HG02938 (cell line): ENCODE measurements around the gene ZIM2.
"Not testable (repeated sequence)": the region's sequence is repeated elsewhere in the genome, so short reads cannot be mapped to it uniquely, and the experiment has no call there.

Source experiments
- ATAC-seq: cut with Tn5 transposase; IDR thresholded peaks from one replicate; pipeline ENCODE4 v1.9.1; 2021; ENCODE audit warnings: mild to moderate bottlenecking, moderate library complexity; ENCODE audit not compliant: unreplicated experiment

ZIM2 gene

GRCh38 chr19:56840451-56841192 lies at the start of gene ZIM2, which contains the start of gene PEG3:
TSS of gene ZIM2 (minus strand) at chr19:56840726. CDS start at chr19:56824277, 16,449 bp downstream.
TSS of gene PEG3 (minus strand) at chr19:56840726. CDS start at chr19:56824655, 16,071 bp downstream.
- no peak for ATAC-seq

- no peak for ATAC-seq
Measured at GRCh38 chr19:56885173-56885985, 44.9 kb upstream of the ZIM2 start.

- ATAC-seq = no peak
Measured at GRCh38 chr19:56884441-56884840, 43.9 kb upstream of the ZIM2 start.

- ATAC-seq = no peak
Measured at GRCh38 chr19:56880592-56881190, 40.2 kb upstream of the ZIM2 start.

- ATAC-seq = no peak
Measured at GRCh38 chr19:56877069-56877715, 36.7 kb upstream of the ZIM2 start.

GRCh38 chr19:56875717-56876116 lies 35.2 kb upstream of the ZIM2 start:
- no peak for ATAC-seq

GRCh38 chr19:56874530-56874929 lies 34.0 kb upstream of the ZIM2 start:
- no peak for ATAC-seq

- no peak for ATAC-seq
Measured at GRCh38 chr19:56873493-56873892, 33.0 kb upstream of the ZIM2 start.

GRCh38 chr19:56869886-56870285 lies 29.4 kb upstream of the ZIM2 start:
- ATAC-seq = no peak

- no peak for ATAC-seq
Measured at GRCh38 chr19:56868446-56868845, 27.9 kb upstream of the ZIM2 start.

- no peak for ATAC-seq
Measured at GRCh38 chr19:56866538-56866937, 26.0 kb upstream of the ZIM2 start.

GRCh38 chr19:56864443-56865125 lies 24.1 kb upstream of the ZIM2 start:
- ATAC-seq = no peak

- ATAC-seq = no peak
Measured at GRCh38 chr19:56862741-56863140, 22.2 kb upstream of the ZIM2 start.

- not testable (repeated sequence) for ATAC-seq
Measured at GRCh38 chr19:56860409-56860808, 19.9 kb upstream of the ZIM2 start.

GRCh38 chr19:56858026-56858425 lies 17.5 kb upstream of the ZIM2 start:
- no peak for ATAC-seq

GRCh38 chr19:56856822-56857221 lies 16.3 kb upstream of the ZIM2 start:
- ATAC-seq = no peak

- not testable (repeated sequence) for ATAC-seq
Measured at GRCh38 chr19:56852361-56852760, 11.8 kb upstream of the ZIM2 start.

GRCh38 chr19:56848166-56848565 lies 7.6 kb upstream of the ZIM2 start:
- ATAC-seq = no peak

- ATAC-seq = no peak
Measured at GRCh38 chr19:56842412-56842811, 1.9 kb upstream of the ZIM2 start.

- no peak for ATAC-seq
Measured at GRCh38 chr19:56841193-56841543, 642 bp upstream of the ZIM2 start.
